Sigmoid colon (tissue), 4 donors: ENCODE results near the gene SOX13.

Source experiments
- CTCF ChIP-seq, 4 experiments: fragments of 450-650 bp in 3 of 4; fragments of 200-600 bp in 1 of 4; IDR thresholded peaks; one replicate each; pipeline ENCODE4 v1.5.1; 2016 to 2019; ENCODE audit warnings: antibody characterized with exemption in 4 of 4, mild to moderate bottlenecking in 3 of 4, moderate library complexity in 2 of 4
- EP300 ChIP-seq, 4 donors: sonication (generic); formaldehyde crosslinking; IDR thresholded peaks; one replicate each; pipeline ENCODE4 v1.6.1; 2017; ENCODE audit warnings: antibody characterized with exemption in 4 of 4

DNA sequence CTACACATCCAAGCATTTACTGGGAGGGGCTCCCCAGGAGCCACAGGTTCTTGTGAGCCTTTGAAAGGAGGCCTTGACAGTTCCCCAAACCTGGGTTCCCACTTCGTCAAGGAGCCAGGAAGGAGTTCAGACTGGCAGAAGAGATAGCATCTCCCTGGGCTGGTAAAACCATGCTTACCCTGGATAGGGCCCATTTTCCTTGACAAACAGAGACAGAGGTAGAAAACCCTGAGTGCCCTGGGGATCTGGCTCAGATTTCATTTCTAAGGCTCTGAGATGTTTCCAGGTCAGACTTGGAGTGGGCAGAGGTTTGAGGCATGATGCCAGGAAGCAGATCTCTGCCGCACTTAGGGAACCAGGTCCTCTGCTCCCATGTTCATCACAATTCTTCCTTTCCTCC is 76.2 kb downstream of the SOX13 start:
- TF ChIP-seq CTCF (IDR thresholded peaks at IDR 0.05) (no peak), EP300 (IDR thresholded peaks at IDR 0.05) (no peak)
